Naive B cell (primary cell): ENCODE measurements around the gene GOLT1A. TPM values are rescaled to one million over a fixed set of nuclear protein-coding genes. Genes with fewer than 3 reads are reported as not detected.

Experiments
- ATAC-seq, 2 donors: fragments of 150-1000 bp; cut with Tn5 transposase; 2 replicates each; pipeline ENCODE4 v1.10.0; 2021; ENCODE audit warnings: low read depth in 2 of 2, mild to moderate bottlenecking in 2 of 2, moderate library complexity in 2 of 2
- DNase-seq: peaks from one replicate; pipeline ENCODE4 v3.0.0; 2022
- H3K27ac Mint-ChIP-seq, 6 donors: one replicate each; pipeline ENCODE4 v1.8.0; 2020 to 2022; ENCODE audit warnings: mild to moderate bottlenecking in 6 of 6, mixed read lengths in 6 of 6, moderate library complexity in 5 of 6, inconsistent platforms in 2 of 6
- H3K27me3 Mint-ChIP-seq, 3 donors: one replicate each; pipeline ENCODE4 v1.8.0; 2021 to 2022; ENCODE audit warnings: mixed read lengths in 3 of 3, mild to moderate bottlenecking in 1 of 3
- H3K36me3 Mint-ChIP-seq, 2 donors: one replicate each; pipeline ENCODE4 v1.8.0; 2020 to 2022; ENCODE audit warnings: mixed read lengths in 2 of 2, inconsistent platforms in 1 of 2, mild to moderate bottlenecking in 1 of 2
- H3K4me1 Mint-ChIP-seq, 3 donors: one replicate each; pipeline ENCODE4 v1.8.0; 2020 to 2022; ENCODE audit warnings: mixed read lengths in 3 of 3, inconsistent platforms in 1 of 3, mild to moderate bottlenecking in 1 of 3, moderate library complexity in 1 of 3
- H3K4me3 Mint-ChIP-seq, 8 donors: one replicate each; pipeline ENCODE4 v1.8.0; 2020 to 2022; ENCODE audit warnings: mild to moderate bottlenecking in 8 of 8, mixed read lengths in 8 of 8, moderate library complexity in 8 of 8, inconsistent platforms in 2 of 8
- H3K9me3 Mint-ChIP-seq, 7 donors: one replicate each; pipeline ENCODE4 v1.8.0; 2020 to 2022; ENCODE audit warnings: mixed read lengths in 7 of 7, mild to moderate bottlenecking in 5 of 7, inconsistent platforms in 2 of 7, moderate library complexity in 1 of 7
- polyA plus RNA-seq, 6 donors: library from polyadenylated mRNA; unstranded; fragments of 300-500 nt; fragmentation: Illumina TruSeq; gene quantifications; one replicate each; pipeline ENCODE4 v1.2.3, GENCODE V29; 2021; ENCODE audit warnings: low read depth in 6 of 6

GOLT1A gene
- polyA plus RNA-seq, 6 donors from 2014 or later: not detected

GRCh38 chr1:204150702-204151551 lies 62.9 kb downstream of the GOLT1A start:
- DNase-seq (no peak), ATAC-seq (peak; percentile 46)
- H3K27me3 Mint-ChIP-seq: peaks cover 19 to 42% (median 26%) of the 10 kb centered on the region in 3 donors
- H3K4me1 Mint-ChIP-seq: peaks cover 0 to 9% (median 3%) of the 10 kb centered on the region in 3 donors
- H3K9me3 Mint-ChIP-seq: no peaks in the 10 kb centered on the region
- peak overlapping the region in 1 of 6 donors; percentile 60 for H3K27ac Mint-ChIP-seq
- no peaks in the 10 kb centered on the region for H3K36me3 Mint-ChIP-seq
- H3K4me3 Mint-ChIP-seq: peak overlapping the region; percentile 64 to 88 (median 80)

- Mint-ChIP-seq H3K27me3 (peaks cover 14 to 43% (median 18%) of the 10 kb centered on the region in 3 donors), H3K36me3 (no peaks in the 10 kb centered on the region), H3K9me3 (no peaks in the 10 kb centered on the region), H3K27ac (peak overlapping the region in 1 of 6 donors; percentile 30), H3K4me3 (peak overlapping the region; percentile 64 to 85 (median 77)), H3K4me1 (peaks cover 0 to 9% (median 3%) of the 10 kb centered on the region in 3 donors)
- DNase-seq (no peak), ATAC-seq (no peak)
These were observed 63.9 kb downstream of the GOLT1A start for GRCh38 chr1:204149635-204150565.

- H3K27ac Mint-ChIP-seq: no peak overlapping the region
- H3K9me3 Mint-ChIP-seq: no peaks in the 10 kb centered on the region
- peak overlapping the region in 5 of 8 donors; percentile 22 to 82 (median 36) for H3K4me3 Mint-ChIP-seq
- ATAC-seq (no peak), DNase-seq (no peak)
- H3K36me3 Mint-ChIP-seq: no peaks in the 10 kb centered on the region
- H3K4me1 Mint-ChIP-seq: peaks cover 0 to 9% (median 3%) of the 10 kb centered on the region in 3 donors
- peaks cover 12 to 35% (median 18%) of the 10 kb centered on the region in 3 donors for H3K27me3 Mint-ChIP-seq
These were observed 64.7 kb downstream of the GOLT1A start for GRCh38 chr1:204149107-204149506.

Other genes starting within 250 kb of the GOLT1A start
- not detected for gene SOX13, start 140.9 kb downstream of the GOLT1A start, polyA plus RNA-seq
- gene ETNK2, start 61.9 kb downstream of the GOLT1A start, polyA plus RNA-seq: under 1 TPM in 4 of 6 donors, not detected in 2; 0.18 to 0.99 (median 0.35) TPM
- not detected for gene REN, start 47.7 kb downstream of the GOLT1A start, polyA plus RNA-seq
- gene KISS1, start 17.5 kb downstream of the GOLT1A start, polyA plus RNA-seq: not detected
- under 1 TPM in 1 of 6 donors, not detected in 5; 0.09 TPM for gene PLEKHA6, start 145.9 kb upstream of the GOLT1A start, polyA plus RNA-seq
- gene PPP1R15B, start 197.8 kb upstream of the GOLT1A start, polyA plus RNA-seq: 10 to 100 TPM; 18.5 to 39.0 (median 33.0) TPM